WTC11 (cell line): ENCODE measurements around the gene PSMD13.

Experiments used
- CREB1 ChIP-seq: sonication (generic); formaldehyde crosslinking; IDR thresholded peaks from 2 replicates; pipeline ENCODE4 v1.8.0; 2023; ENCODE audit warnings: mild to moderate bottlenecking, missing genetic modification reagents
- CTCF ChIP-seq: fragments of 200-600 bp; IDR thresholded peaks from 2 replicates; pipeline ENCODE4 v1.8.0; 2022; ENCODE audit warnings: antibody characterized with exemption
- FOXK1 ChIP-seq: sonication (generic); formaldehyde crosslinking; IDR thresholded peaks from 2 replicates; pipeline ENCODE4 v1.8.0; 2022; ENCODE audit warnings: mild to moderate bottlenecking, moderate library complexity, missing genetic modification reagents
- FOXP1 ChIP-seq: sonication (generic); formaldehyde crosslinking; IDR thresholded peaks from 2 replicates; pipeline ENCODE4 v1.8.0; 2022; ENCODE audit warnings: missing genetic modification reagents, mild to moderate bottlenecking, moderate library complexity, borderline replicate concordance
- MAX ChIP-seq: sonication (generic); formaldehyde crosslinking; IDR thresholded peaks from 2 replicates; pipeline ENCODE4 v1.8.0; 2022; ENCODE audit warnings: mild to moderate bottlenecking, missing genetic modification reagents
- OVOL2 ChIP-seq: fragments of 250-450 bp; sonication (Bioruptor Pico); IDR thresholded peaks from 2 replicates; pipeline ENCODE4 v1.9.0; 2021; ENCODE audit warnings: mild to moderate bottlenecking, borderline replicate concordance
- SP1 ChIP-seq: sonication (generic); formaldehyde crosslinking; conservative IDR thresholded peaks from 2 replicates; pipeline ENCODE4 v1.8.1; 2022; ENCODE audit warnings: missing genetic modification reagents
- TCF7 ChIP-seq: sonication (generic); formaldehyde crosslinking; IDR thresholded peaks from 2 replicates; pipeline ENCODE4 v1.8.0; 2022; ENCODE audit warnings: mild to moderate bottlenecking, low read depth, missing genetic modification reagents, moderate library complexity
- ZNF396 ChIP-seq: fragments of 250-450 bp; sonication (Bioruptor Pico); IDR thresholded peaks from 2 replicates; pipeline ENCODE4 v1.8.0; 2021; ENCODE audit warnings: mild to moderate bottlenecking, moderate library complexity, borderline replicate concordance
- TF ChIP-seq, protein P1 (sequence below): fragments of 250-450 bp; sonication (Bioruptor Pico); IDR thresholded peaks from 2 replicates; pipeline ENCODE4 v1.9.0; 2021; ENCODE audit warnings: moderate library complexity, mild to moderate bottlenecking, inconsistent platforms, borderline replicate concordance
- TF ChIP-seq, protein P2 (sequence below): sonication (generic); formaldehyde crosslinking; IDR thresholded peaks from 2 replicates; pipeline ENCODE4 v1.8.0; 2022; ENCODE audit warnings: missing genetic modification reagents

GRCh38 chr11:266676-267439 lies 30.1 kb downstream of the PSMD13 start:
- TF ChIP-seq SP1 (CRISPR knock-in tag) (no peak), CTCF (no peak), CREB1 (no peak), FOXK1 (CRISPR knock-in tag) (no peak), MAX (CRISPR knock-in tag) (no peak), TCF7 (no peak), FOXP1 (CRISPR knock-in tag) (no peak), ZNF396 (no peak), OVOL2 (CRISPR knock-in tag) (no peak)
- TF ChIP-seq, protein P1, sequence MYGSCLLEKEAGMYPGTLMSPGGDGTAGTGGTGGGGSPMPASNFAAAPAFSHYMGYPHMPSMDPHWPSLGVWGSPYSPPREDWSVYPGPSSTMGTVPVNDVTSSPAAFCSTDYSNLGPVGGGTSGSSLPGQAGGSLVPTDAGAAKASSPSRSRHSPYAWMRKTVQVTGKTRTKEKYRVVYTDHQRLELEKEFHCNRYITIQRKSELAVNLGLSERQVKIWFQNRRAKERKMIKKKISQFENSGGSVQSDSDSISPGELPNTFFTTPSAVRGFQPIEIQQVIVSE (CRISPR knock-in tag) = no peak
- TF ChIP-seq, protein P2, sequence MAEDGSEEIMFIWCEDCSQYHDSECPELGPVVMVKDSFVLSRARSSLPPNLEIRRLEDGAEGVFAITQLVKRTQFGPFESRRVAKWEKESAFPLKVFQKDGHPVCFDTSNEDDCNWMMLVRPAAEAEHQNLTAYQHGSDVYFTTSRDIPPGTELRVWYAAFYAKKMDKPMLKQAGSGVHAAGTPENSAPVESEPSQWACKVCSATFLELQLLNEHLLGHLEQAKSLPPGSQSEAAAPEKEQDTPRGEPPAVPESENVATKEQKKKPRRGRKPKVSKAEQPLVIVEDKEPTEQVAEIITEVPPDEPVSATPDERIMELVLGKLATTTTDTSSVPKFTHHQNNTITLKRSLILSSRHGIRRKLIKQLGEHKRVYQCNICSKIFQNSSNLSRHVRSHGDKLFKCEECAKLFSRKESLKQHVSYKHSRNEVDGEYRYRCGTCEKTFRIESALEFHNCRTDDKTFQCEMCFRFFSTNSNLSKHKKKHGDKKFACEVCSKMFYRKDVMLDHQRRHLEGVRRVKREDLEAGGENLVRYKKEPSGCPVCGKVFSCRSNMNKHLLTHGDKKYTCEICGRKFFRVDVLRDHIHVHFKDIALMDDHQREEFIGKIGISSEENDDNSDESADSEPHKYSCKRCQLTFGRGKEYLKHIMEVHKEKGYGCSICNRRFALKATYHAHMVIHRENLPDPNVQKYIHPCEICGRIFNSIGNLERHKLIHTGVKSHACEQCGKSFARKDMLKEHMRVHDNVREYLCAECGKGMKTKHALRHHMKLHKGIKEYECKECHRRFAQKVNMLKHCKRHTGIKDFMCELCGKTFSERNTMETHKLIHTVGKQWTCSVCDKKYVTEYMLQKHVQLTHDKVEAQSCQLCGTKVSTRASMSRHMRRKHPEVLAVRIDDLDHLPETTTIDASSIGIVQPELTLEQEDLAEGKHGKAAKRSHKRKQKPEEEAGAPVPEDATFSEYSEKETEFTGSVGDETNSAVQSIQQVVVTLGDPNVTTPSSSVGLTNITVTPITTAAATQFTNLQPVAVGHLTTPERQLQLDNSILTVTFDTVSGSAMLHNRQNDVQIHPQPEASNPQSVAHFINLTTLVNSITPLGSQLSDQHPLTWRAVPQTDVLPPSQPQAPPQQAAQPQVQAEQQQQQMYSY (CRISPR knock-in tag) = no peak
